ENCODE results near the gene SLC12A9.

- no peak for TF ChIP-seq CTCF (IDR thresholded peaks at IDR 0.05)
- TF ChIP-seq POLR2AphosphoS5 (IDR thresholded peaks at IDR 0.05): no peak
- TF ChIP-seq POLR2A (IDR thresholded peaks at IDR 0.05): no peak
Observed at GRCh38 chr7:100878013-100878412, 25.5 kb downstream of the SLC12A9 start.

Measured in prostate gland (tissue), 2 donors.